Epidermal melanocyte (primary cell): ENCODE results near the gene LGR5.
"Not testable (repeated sequence)": the region's sequence is repeated elsewhere in the genome, so short reads cannot be mapped to it uniquely, and the experiment has no call there.

Experiments
- DNase-seq: peaks from one replicate; pipeline ENCODE4 v3.0.0; 2011; ENCODE audit warnings: low spot score; ENCODE audit not compliant: insufficient read length

LGR5 gene

GRCh38 chr12:71475280-71475679 lies 35.7 kb downstream of the LGR5 start:
- DNase-seq: no peak

GRCh38 chr12:71476513-71476912 lies 36.9 kb downstream of the LGR5 start:
- no peak for DNase-seq

- no peak for DNase-seq
Observed at GRCh38 chr12:71477609-71478008, 38.0 kb downstream of the LGR5 start.

- DNase-seq: no peak
Observed at GRCh38 chr12:71478270-71478669, 38.7 kb downstream of the LGR5 start.

- DNase-seq: no peak
Observed at GRCh38 chr12:71484272-71484905, 44.8 kb downstream of the LGR5 start.

GRCh38 chr12:71490844-71491243 lies 51.2 kb downstream of the LGR5 start:
- DNase-seq: not testable (repeated sequence)

GRCh38 chr12:71492604-71493003 lies 53.0 kb downstream of the LGR5 start:
- no peak for DNase-seq

GRCh38 chr12:71499834-71500233 lies 60.2 kb downstream of the LGR5 start:
- no peak for DNase-seq

- no peak for DNase-seq
Observed at GRCh38 chr12:71503579-71504391, 64.2 kb downstream of the LGR5 start.

- no peak for DNase-seq
Observed at GRCh38 chr12:71504476-71504875, 64.9 kb downstream of the LGR5 start.

- DNase-seq: no peak
Observed at GRCh38 chr12:71509705-71510104, 70.1 kb downstream of the LGR5 start.

GRCh38 chr12:71517145-71517846 lies 77.7 kb downstream of the LGR5 start:
- no peak for DNase-seq

- no peak for DNase-seq
Observed at GRCh38 chr12:71521125-71521524, 81.5 kb downstream of the LGR5 start.

GRCh38 chr12:71524626-71525025 lies 85.0 kb downstream of the LGR5 start:
- no peak for DNase-seq

- DNase-seq: no peak
Observed at GRCh38 chr12:71533703-71534102, 94.1 kb downstream of the LGR5 start.

- no peak for DNase-seq
Observed at GRCh38 chr12:71536279-71536938, 96.8 kb downstream of the LGR5 start.

- no peak for DNase-seq
Observed at GRCh38 chr12:71536939-71537622, 97.5 kb downstream of the LGR5 start.

GRCh38 chr12:71538807-71539206 lies 99.2 kb downstream of the LGR5 start:
- DNase-seq: no peak

- no peak for DNase-seq
Observed at GRCh38 chr12:71541583-71541982, 102.0 kb downstream of the LGR5 start.

- DNase-seq: no peak
Observed at GRCh38 chr12:71546322-71546861, 106.8 kb downstream of the LGR5 start.

- DNase-seq: no peak
Observed at GRCh38 chr12:71548893-71549292, 109.3 kb downstream of the LGR5 start.
